ENCODE results near the gene EMILIN3.

DNA sequence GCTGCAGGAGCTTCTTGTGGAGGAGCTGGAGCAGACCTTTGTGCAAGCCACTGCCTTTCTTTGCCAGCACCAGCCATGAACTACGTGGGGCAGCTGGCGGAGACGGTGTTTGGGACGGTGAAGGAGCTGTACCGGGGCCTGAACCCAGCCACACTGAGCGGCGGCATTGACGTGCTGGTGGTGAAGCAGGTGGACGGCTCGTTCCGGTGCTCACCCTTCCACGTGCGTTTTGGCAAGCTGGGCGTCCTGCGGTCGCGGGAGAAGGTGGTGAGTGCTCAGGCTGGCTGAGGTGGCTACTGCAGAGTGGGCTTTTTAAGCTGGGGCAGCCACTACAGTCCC lies 20.9 kb downstream of the EMILIN3 start:
- TF ChIP-seq CTCF (tag by site-specific recombination; IDR thresholded peaks at IDR 0.05) (no peak), ZNF626 (tag by site-specific recombination; IDR thresholded peaks at IDR 0.05) (no peak), ZNF580 (tag by site-specific recombination; IDR thresholded peaks at IDR 0.05) (no peak), REST (tag by site-specific recombination; IDR thresholded peaks at IDR 0.05) (no peak), ZFP41 (tag by site-specific recombination; IDR thresholded peaks at IDR 0.05; ENCODE audit: borderline replicate concordance) (no peak), ELK4 (IDR thresholded peaks at IDR 0.05; ENCODE audit: borderline replicate concordance, low read depth, low read length) (no peak), ZNF24 (tag by site-specific recombination; IDR thresholded peaks at IDR 0.05) (no peak), ZBTB11 (tag by site-specific recombination; conservative IDR thresholded peaks at IDR 0.05; ENCODE audit: low read depth) (no peak), ZBTB48 (tag by site-specific recombination; IDR thresholded peaks at IDR 0.05) (no peak), ZSCAN30 (tag by site-specific recombination; IDR thresholded peaks at IDR 0.05) (no peak), ZNF830 (tag by site-specific recombination; IDR thresholded peaks at IDR 0.05; ENCODE audit: low read depth) (no peak), ZNF146 (tag by site-specific recombination; IDR thresholded peaks at IDR 0.05) (no peak)
- TF ChIP-seq, protein P1, sequence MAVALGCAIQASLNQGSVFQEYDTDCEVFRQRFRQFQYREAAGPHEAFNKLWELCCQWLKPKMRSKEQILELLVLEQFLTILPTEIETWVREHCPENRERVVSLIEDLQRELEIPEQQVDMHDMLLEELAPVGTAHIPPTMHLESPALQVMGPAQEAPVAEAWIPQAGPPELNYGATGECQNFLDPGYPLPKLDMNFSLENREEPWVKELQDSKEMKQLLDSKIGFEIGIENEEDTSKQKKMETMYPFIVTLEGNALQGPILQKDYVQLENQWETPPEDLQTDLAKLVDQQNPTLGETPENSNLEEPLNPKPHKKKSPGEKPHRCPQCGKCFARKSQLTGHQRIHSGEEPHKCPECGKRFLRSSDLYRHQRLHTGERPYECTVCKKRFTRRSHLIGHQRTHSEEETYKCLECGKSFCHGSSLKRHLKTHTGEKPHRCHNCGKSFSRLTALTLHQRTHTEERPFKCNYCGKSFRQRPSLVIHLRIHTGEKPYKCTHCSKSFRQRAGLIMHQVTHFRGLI (tag by site-specific recombination; IDR thresholded peaks at IDR 0.05), result no peak
